HepG2 (cell line): ENCODE measurements around the gene FGFR1OP2. TPM values are rescaled to one million over a fixed set of nuclear protein-coding genes. Genes with fewer than 3 reads are reported as not detected.

Source experiments
- CC2D1A ChIP-seq: sonication (generic); formaldehyde crosslinking; IDR thresholded peaks from 2 replicates; pipeline ENCODE4 v1.8.1; 2023; ENCODE audit warnings: mild to moderate bottlenecking, missing genetic modification reagents
- EP300 ChIP-seq, 3 experiments: sonication (generic) in 1 of 3; formaldehyde crosslinking in 1 of 3; IDR thresholded peaks; 2 replicates each; pipeline versions ENCODE4 v1.5.1 to v1.6.1; 2011 to 2020; ENCODE audit warnings: low read depth in 2 of 3, low read length in 2 of 3, borderline replicate concordance in 1 of 3, improper control_type of control experiment in 1 of 3, mild to moderate bottlenecking in 1 of 3, missing genetic modification reagents in 1 of 3, moderate library complexity in 1 of 3
- HHEX ChIP-seq: IDR thresholded peaks from 2 replicates; pipeline ENCODE4 v1.6.1; 2016; ENCODE audit warnings: control low read depth
- HNRNPH1 ChIP-seq: fragments of 200-400 bp; formaldehyde crosslinking; optimal IDR thresholded peaks from 2 replicates; pipeline ENCODE3; 2017; ENCODE audit warnings: mild to moderate bottlenecking, low read depth, low read length
- KAT7 ChIP-seq: IDR thresholded peaks from 2 replicates; pipeline ENCODE4 v1.6.1; 2018; ENCODE audit warnings: borderline replicate concordance, missing compliant biosample characterization
- MTF2 ChIP-seq: sonication (generic); formaldehyde crosslinking; IDR thresholded peaks from 2 replicates; pipeline ENCODE4 v1.5.0; 2020; ENCODE audit warnings: missing genetic modification reagents, borderline replicate concordance
- NFATC3 ChIP-seq: sonication (generic); formaldehyde crosslinking; IDR thresholded peaks from 2 replicates; pipeline ENCODE4 v1.5.1; 2020; ENCODE audit warnings: mild to moderate bottlenecking, missing genetic modification reagents
- PHF20 ChIP-seq: sonication (generic); formaldehyde crosslinking; IDR thresholded peaks from 2 replicates; pipeline ENCODE4 v1.5.0; 2020; ENCODE audit warnings: mild to moderate bottlenecking, missing genetic modification reagents
- PTBP1 ChIP-seq: fragments of 200-400 bp; formaldehyde crosslinking; IDR thresholded peaks from 2 replicates; pipeline ENCODE4 v1.6.1; 2018; ENCODE audit warnings: low read length, low read depth; ENCODE audit not compliant: poor library complexity, severe bottlenecking
- SOX6 ChIP-seq, 2 experiments: fragments of 450-650 bp in 1 of 2; sonication (generic) in 1 of 2; formaldehyde crosslinking in 1 of 2; IDR thresholded peaks; 2 replicates each; pipeline versions ENCODE4 v1.4.0 to v1.6.1; 2017 to 2020; ENCODE audit warnings: antibody characterized with exemption in 1 of 2, mild to moderate bottlenecking in 1 of 2, missing genetic modification reagents in 1 of 2
- SP5 ChIP-seq: IDR thresholded peaks from 2 replicates; pipeline ENCODE4 v1.6.1; 2016; ENCODE audit warnings: low read depth, borderline replicate concordance
- ZBTB38 ChIP-seq: sonication (generic); formaldehyde crosslinking; IDR thresholded peaks from 2 replicates; pipeline ENCODE4 v1.5.1; 2020; ENCODE audit warnings: mild to moderate bottlenecking, missing genetic modification reagents
- ZNF232 ChIP-seq: sonication (generic); formaldehyde crosslinking; IDR thresholded peaks from 2 replicates; pipeline ENCODE4 v1.4.0; 2020; ENCODE audit warnings: missing genetic modification reagents, borderline replicate concordance
- ZNF333 ChIP-seq: sonication (generic); formaldehyde crosslinking; IDR thresholded peaks from 2 replicates; pipeline ENCODE4 v1.4.0; 2020; ENCODE audit warnings: mild to moderate bottlenecking, missing genetic modification reagents, borderline replicate concordance
- ZNF44 ChIP-seq: sonication (generic); formaldehyde crosslinking; IDR thresholded peaks from 2 replicates; pipeline ENCODE4 v1.5.1; 2020; ENCODE audit warnings: mild to moderate bottlenecking, missing genetic modification reagents
- ZNF446 ChIP-seq: sonication (generic); formaldehyde crosslinking; IDR thresholded peaks from 2 replicates; pipeline ENCODE4 v1.5.0; 2020; ENCODE audit warnings: mild to moderate bottlenecking, missing genetic modification reagents
- ZNF460 ChIP-seq: sonication (generic); formaldehyde crosslinking; IDR thresholded peaks from 2 replicates; pipeline ENCODE4 v1.5.1; 2020; ENCODE audit warnings: missing genetic modification reagents, mild to moderate bottlenecking, borderline replicate concordance
- ZNF615 ChIP-seq: sonication (generic); formaldehyde crosslinking; IDR thresholded peaks from 2 replicates; pipeline ENCODE4 v1.5.0; 2020; ENCODE audit warnings: mild to moderate bottlenecking, missing genetic modification reagents, borderline replicate concordance
- polyA plus RNA-seq, 8 experiments: library from polyadenylated mRNA; depleted of rRNA in 3 of 8; stranded (reverse) in 7 of 8; unstranded in 1 of 8; fragments of >200 nt; fragmentation: Illumina TruSeq in 4 of 8; extraction: Trizol in 4 of 8; gene quantifications; 2 replicates each; pipeline versions ENCODE4 v1.2.1 to v1.2.3, GENCODE V29; 2011 to 2016; ENCODE audit warnings: low read depth in 4 of 8, missing spikeins in 1 of 8, mixed read lengths in 1 of 8; ENCODE audit not compliant: insufficient read depth in 1 of 8
- total RNA-seq, 5 experiments: library from RNA; depleted of rRNA; stranded (reverse); fragments of >200 nt; fragmentation: Illumina TruSeq; extraction: Trizol; gene quantifications; 2 replicates each; pipeline ENCODE4 v1.2.3, GENCODE V29; 2016; ENCODE audit warnings: low read depth in 1 of 5
- TF ChIP-seq, protein P1 (sequence below): IDR thresholded peaks from 2 replicates; pipeline ENCODE4 v1.6.1; 2012; ENCODE audit warnings: inconsistent platforms
- TF ChIP-seq, protein P2 (sequence below): sonication (generic); formaldehyde crosslinking; IDR thresholded peaks from 2 replicates; pipeline ENCODE4 v1.8.1; 2023; ENCODE audit warnings: mild to moderate bottlenecking, moderate library complexity, missing genetic modification reagents
- TF ChIP-seq, protein P3 (sequence below): sonication (generic); formaldehyde crosslinking; IDR thresholded peaks from 2 replicates; pipeline ENCODE4 v1.8.0; 2022; ENCODE audit warnings: missing genetic modification reagents, mild to moderate bottlenecking, inconsistent platforms, borderline replicate concordance
- TF ChIP-seq, protein P4 (sequence below): sonication (generic); formaldehyde crosslinking; conservative IDR thresholded peaks from 2 replicates; pipeline ENCODE4 v1.5.0; 2020; ENCODE audit warnings: missing genetic modification reagents
- TF ChIP-seq, protein P5 (sequence below): IDR thresholded peaks from 2 replicates; pipeline ENCODE4 v1.6.1; 2016; ENCODE audit warnings: low read depth
- TF ChIP-seq, protein P6 (sequence below): IDR thresholded peaks from 2 replicates; pipeline ENCODE4 v1.6.1; 2016; ENCODE audit warnings: mild to moderate bottlenecking, missing biosample characterization, missing genetic modification reagents

Gene FGFR1OP2
- total and polyA plus RNA-seq, 2 of the 13 experiments (the other 11 are each of a cell fraction or from before 2014, with no cell fraction given), result 18.3 to 38.1 TPM

DNA sequence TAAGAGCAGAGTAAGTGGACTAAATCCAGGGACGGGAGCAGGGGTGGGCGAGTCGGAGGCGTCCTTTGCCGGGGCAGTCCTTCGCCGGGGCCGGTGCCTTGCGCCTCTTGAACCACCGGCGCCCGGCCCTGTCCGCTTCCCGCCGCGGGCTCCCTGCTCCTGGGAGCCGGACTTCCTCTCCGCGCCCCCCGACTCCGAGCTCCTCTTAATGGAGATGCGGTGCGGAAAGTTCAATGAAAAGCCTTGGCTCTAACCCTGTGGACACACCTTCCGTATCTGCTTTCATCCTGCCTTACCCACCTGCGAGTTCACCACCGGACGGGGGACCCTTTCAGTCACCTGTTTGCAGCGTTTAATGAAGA lies 412 bp downstream of the FGFR1OP2 start (continued):
- no peak for TF ChIP-seq HNRNPH1
- TF ChIP-seq ZNF333 (CRISPR knock-in tag), result no peak
- no peak for TF ChIP-seq SP5 (CRISPR knock-in tag)
- TF ChIP-seq PHF20 (CRISPR knock-in tag), result no peak; the same call in 1 of the 2 replicates
- TF ChIP-seq, protein P1, sequence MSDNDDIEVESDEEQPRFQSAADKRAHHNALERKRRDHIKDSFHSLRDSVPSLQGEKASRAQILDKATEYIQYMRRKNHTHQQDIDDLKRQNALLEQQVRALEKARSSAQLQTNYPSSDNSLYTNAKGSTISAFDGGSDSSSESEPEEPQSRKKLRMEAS, result no peak; the same call in 1 of the 2 replicates
- no peak for TF ChIP-seq PTBP1
- no peak for TF ChIP-seq ZNF446 (CRISPR knock-in tag)
- TF ChIP-seq, protein P2, sequence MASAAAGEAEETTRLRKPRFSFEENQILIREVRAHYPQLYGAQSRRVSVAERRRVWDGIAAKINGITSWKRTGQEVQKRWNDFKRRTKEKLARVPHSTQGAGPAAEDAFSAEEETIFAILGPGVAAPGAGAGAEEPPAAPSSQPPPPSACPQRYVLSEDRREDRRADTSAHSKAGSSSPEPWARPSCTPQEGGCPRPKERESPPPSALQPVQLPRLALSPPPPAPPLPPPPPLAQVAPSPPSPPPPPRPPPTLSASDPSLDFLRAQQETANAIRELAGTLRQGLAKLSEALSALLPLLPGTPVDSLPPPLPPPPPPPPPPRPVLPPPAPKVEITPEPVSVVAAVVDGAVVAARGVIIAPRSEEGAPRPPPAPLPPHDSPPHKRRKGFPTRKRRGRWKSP, result peak; percentile 3; the same call in 1 of the 2 replicates
- no peak for TF ChIP-seq ZNF460 (CRISPR knock-in tag)
- TF ChIP-seq MTF2 (CRISPR knock-in tag), result no peak
- TF ChIP-seq SOX6 (IDR thresholded peaks at IDR 0.05), result no peak
- TF ChIP-seq SOX6 (CRISPR knock-in tag; IDR thresholded peaks at IDR 0.05), result no peak
- TF ChIP-seq, protein P3, sequence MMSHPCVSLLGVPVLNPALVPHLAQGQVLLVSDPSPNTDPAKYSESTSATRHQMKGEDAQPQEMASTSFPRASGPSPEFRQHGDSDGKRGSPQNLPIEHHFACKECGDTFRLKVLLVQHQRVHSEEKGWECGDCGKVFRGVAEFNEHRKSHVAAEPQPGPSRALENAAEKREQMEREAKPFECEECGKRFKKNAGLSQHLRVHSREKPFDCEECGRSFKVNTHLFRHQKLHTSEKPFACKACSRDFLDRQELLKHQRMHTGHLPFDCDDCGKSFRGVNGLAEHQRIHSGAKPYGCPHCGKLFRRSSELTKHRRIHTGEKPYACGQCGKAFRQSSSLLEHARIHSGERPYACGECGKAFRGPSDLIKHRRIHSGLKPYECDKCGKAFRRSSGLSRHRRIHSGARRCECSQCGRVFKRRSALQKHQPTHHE (CRISPR knock-in tag), result peak; percentile 18; the same call in 1 of the 2 replicates
- no peak for TF ChIP-seq ZBTB38
- no peak for TF ChIP-seq HHEX (CRISPR knock-in tag)
- no peak for TF ChIP-seq EP300 (IDR thresholded peaks at IDR 0.05; ENCODE audit: low read depth in 2 of 2, low read length in 2 of 2)
- TF ChIP-seq EP300 (CRISPR knock-in tag; IDR thresholded peaks at IDR 0.05; ENCODE audit: borderline replicate concordance), result no peak
- TF ChIP-seq CC2D1A (CRISPR knock-in tag), result 0 out of 2 replicates have a peak, but pooled peaks have one; percentile 25
- 0 out of 2 replicates have a peak, but pooled peaks have one; percentile 17 for TF ChIP-seq ZNF615
- 0 out of 2 replicates have a peak, but pooled peaks have one; percentile 30 for TF ChIP-seq NFATC3 (CRISPR knock-in tag)
- no peak for TF ChIP-seq ZNF44 (CRISPR knock-in tag)
- TF ChIP-seq, protein P4, sequence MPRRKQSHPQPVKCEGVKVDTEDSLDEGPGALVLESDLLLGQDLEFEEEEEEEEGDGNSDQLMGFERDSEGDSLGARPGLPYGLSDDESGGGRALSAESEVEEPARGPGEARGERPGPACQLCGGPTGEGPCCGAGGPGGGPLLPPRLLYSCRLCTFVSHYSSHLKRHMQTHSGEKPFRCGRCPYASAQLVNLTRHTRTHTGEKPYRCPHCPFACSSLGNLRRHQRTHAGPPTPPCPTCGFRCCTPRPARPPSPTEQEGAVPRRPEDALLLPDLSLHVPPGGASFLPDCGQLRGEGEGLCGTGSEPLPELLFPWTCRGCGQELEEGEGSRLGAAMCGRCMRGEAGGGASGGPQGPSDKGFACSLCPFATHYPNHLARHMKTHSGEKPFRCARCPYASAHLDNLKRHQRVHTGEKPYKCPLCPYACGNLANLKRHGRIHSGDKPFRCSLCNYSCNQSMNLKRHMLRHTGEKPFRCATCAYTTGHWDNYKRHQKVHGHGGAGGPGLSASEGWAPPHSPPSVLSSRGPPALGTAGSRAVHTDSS, result no peak
- no peak for TF ChIP-seq ZNF232 (CRISPR knock-in tag)
- TF ChIP-seq, protein P5, sequence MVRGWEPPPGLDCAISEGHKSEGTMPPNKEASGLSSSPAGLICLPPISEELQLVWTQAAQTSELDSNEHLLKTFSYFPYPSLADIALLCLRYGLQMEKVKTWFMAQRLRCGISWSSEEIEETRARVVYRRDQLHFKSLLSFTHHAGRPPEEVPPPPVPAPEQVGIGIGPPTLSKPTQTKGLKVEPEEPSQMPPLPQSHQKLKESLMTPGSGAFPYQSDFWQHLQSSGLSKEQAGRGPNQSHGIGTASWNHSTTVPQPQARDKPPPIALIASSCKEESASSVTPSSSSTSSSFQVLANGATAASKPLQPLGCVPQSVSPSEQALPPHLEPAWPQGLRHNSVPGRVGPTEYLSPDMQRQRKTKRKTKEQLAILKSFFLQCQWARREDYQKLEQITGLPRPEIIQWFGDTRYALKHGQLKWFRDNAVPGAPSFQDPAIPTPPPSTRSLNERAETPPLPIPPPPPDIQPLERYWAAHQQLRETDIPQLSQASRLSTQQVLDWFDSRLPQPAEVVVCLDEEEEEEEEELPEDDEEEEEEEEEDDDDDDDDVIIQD (CRISPR knock-in tag), result no peak
- TF ChIP-seq, protein P6, sequence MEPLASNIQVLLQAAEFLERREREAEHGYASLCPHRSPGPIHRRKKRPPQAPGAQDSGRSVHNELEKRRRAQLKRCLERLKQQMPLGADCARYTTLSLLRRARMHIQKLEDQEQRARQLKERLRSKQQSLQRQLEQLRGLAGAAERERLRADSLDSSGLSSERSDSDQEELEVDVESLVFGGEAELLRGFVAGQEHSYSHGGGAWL, result peak; percentile 15; the same call in 1 of the 2 replicates
- TF ChIP-seq KAT7 (CRISPR knock-in tag), result 0 out of 2 replicates have a peak, but pooled peaks have one; percentile 19
